IMR-90 (cell line): ENCODE data around the gene CKMT1B. TPM values are rescaled to one million over a fixed set of nuclear protein-coding genes. Genes with fewer than 3 reads are reported as not detected.
"Not testable (repeated sequence)": the region's sequence is repeated elsewhere in the genome, so short reads cannot be mapped to it uniquely, and the experiment has no call there.

Experiments used
- ATAC-seq: fragments of 200-7000 bp; cut with Tn5 transposase; 2 replicates; pipeline ENCODE4 v1.9.1; 2020; ENCODE audit warnings: low read depth, mild to moderate bottlenecking, moderate library complexity
- BruUV-seq: library from RNA; stranded (reverse); fragments of 400-500 nt; replicated peaks from 2 replicates; lab custom pipeline; 2021; lab: Mats Ljungman, UMichigan
- CTCF ChIA-PET: fragments of 300-600 bp; formaldehyde crosslinking; extraction: SDS; loops from one replicate; lab custom pipeline; 2021; ENCODE audit warnings: antibody characterized with exemption; lab: Yijun Ruan, JAX
- POLR2A ChIA-PET: fragments of 300-600 bp; sonication (Branson Sonifier 250); formaldehyde crosslinking; loops from one replicate; lab custom pipeline; 2022; ENCODE audit warnings: antibody characterized with exemption; ENCODE audit not compliant: unreplicated experiment; lab: Charles Lee
- DNase-seq: peaks from one replicate; pipeline ENCODE4 v3.0.0; 2013
- H2AFZ ChIP-seq: replicated peaks from 2 replicates; pipeline ENCODE3; 2013; ENCODE audit warnings: low read length, mild to moderate bottlenecking; ENCODE audit not compliant: poor library complexity
- H2AK5ac ChIP-seq: 2 replicates; pipeline ENCODE4 v1.6.1; 2013; ENCODE audit warnings: low read depth, low read length, inconsistent platforms
- H2AK9ac ChIP-seq: replicated peaks from 2 replicates; pipeline ENCODE3; 2013; ENCODE audit warnings: mild to moderate bottlenecking, low read depth, low read length, moderate library complexity; ENCODE audit not compliant: poor library complexity
- H2BK120ac ChIP-seq: 2 replicates; pipeline ENCODE4 v1.6.1; 2013; ENCODE audit warnings: low read depth, low read length, inconsistent platforms
- H2BK15ac ChIP-seq: 3 replicates; pipeline ENCODE4 v1.6.1; 2013; ENCODE audit warnings: low read depth, low read length, inconsistent platforms
- H2BK20ac ChIP-seq: 2 replicates; pipeline ENCODE4 v1.6.1; 2013; ENCODE audit warnings: low read depth, mild to moderate bottlenecking, inconsistent platforms, low read length, moderate library complexity
- H2BK5ac ChIP-seq: 2 replicates; pipeline ENCODE4 v1.6.1; 2013; ENCODE audit warnings: mild to moderate bottlenecking, low read depth, low read length, inconsistent platforms; ENCODE audit not compliant: poor library complexity, severe bottlenecking
- H3K14ac ChIP-seq: replicated peaks from 2 replicates; pipeline ENCODE4 v1.6.1; 2013; ENCODE audit warnings: low read depth, low read length, inconsistent platforms
- H3K18ac ChIP-seq: 2 replicates; pipeline ENCODE4 v1.6.1; 2013; ENCODE audit warnings: low read depth, low read length, control low read depth
- H3K23ac ChIP-seq: 2 replicates; pipeline ENCODE4 v1.6.1; 2013; ENCODE audit warnings: low read depth, low read length, inconsistent platforms
- H3K27ac ChIP-seq: 2 replicates; pipeline ENCODE4 v1.5.1; 2013; ENCODE audit warnings: mild to moderate bottlenecking, control low read depth, low read length; ENCODE audit not compliant: insufficient read depth
- H3K27me3 ChIP-seq: 2 replicates; pipeline ENCODE4 v1.6.1; 2013; ENCODE audit warnings: low read length; ENCODE audit not compliant: control insufficient read depth, insufficient read depth
- H3K36me3 ChIP-seq: 2 replicates; pipeline ENCODE4 v1.6.1; 2013; ENCODE audit warnings: low read length, mixed read lengths; ENCODE audit not compliant: control insufficient read depth, insufficient read depth
- H3K4ac ChIP-seq: 2 replicates; pipeline ENCODE4 v1.6.1; 2013; ENCODE audit warnings: low read depth, low read length, inconsistent platforms
- H3K4me1 ChIP-seq: 2 replicates; pipeline ENCODE4 v1.6.1; 2013; ENCODE audit warnings: low read length, mixed read lengths; ENCODE audit not compliant: control insufficient read depth, insufficient read depth
- H3K4me2 ChIP-seq: 2 replicates; pipeline ENCODE4 v1.6.1; 2013; ENCODE audit warnings: low read depth, mild to moderate bottlenecking, control low read depth, low read length, moderate library complexity
- H3K4me3 ChIP-seq: 2 replicates; pipeline ENCODE4 v1.5.1; 2013; ENCODE audit warnings: low read depth, mild to moderate bottlenecking, control low read depth, low read length, moderate library complexity; ENCODE audit not compliant: insufficient read depth
- H3K56ac ChIP-seq: 2 replicates; pipeline ENCODE4 v1.6.1; 2013; ENCODE audit warnings: low read length, inconsistent platforms; ENCODE audit not compliant: insufficient read depth; ENCODE audit errors: extremely low read depth
- H3K79me1 ChIP-seq, 2 experiments: 2 replicates each; pipeline ENCODE4 v1.6.1; 2013; ENCODE audit warnings: low read length in 2 of 2, inconsistent platforms in 1 of 2, low read depth in 1 of 2
- H3K9ac ChIP-seq: 2 replicates; pipeline ENCODE4 v1.6.1; 2013; ENCODE audit warnings: low read depth, low read length, control low read depth
- H3K9me1 ChIP-seq: 2 replicates; pipeline ENCODE4 v1.6.1; 2013; ENCODE audit warnings: low read length, inconsistent platforms; ENCODE audit not compliant: insufficient read depth
- H3K9me3 ChIP-seq: 2 replicates; pipeline ENCODE4 v1.6.1; 2013; ENCODE audit warnings: low read length; ENCODE audit not compliant: control insufficient read depth, insufficient read depth
- H4K20me1 ChIP-seq: 2 replicates; pipeline ENCODE4 v1.6.1; 2013; ENCODE audit warnings: low read length, inconsistent platforms; ENCODE audit not compliant: insufficient read depth
- H4K5ac ChIP-seq: 2 replicates; pipeline ENCODE4 v1.6.1; 2013; ENCODE audit warnings: mild to moderate bottlenecking, low read depth, low read length, control low read depth
- H4K8ac ChIP-seq, 2 experiments: 2 replicates each; pipeline ENCODE4 v1.6.1; 2013; ENCODE audit warnings: low read depth in 2 of 2, low read length in 2 of 2, control low read depth in 1 of 2, inconsistent platforms in 1 of 2
- H4K91ac ChIP-seq: 2 replicates; pipeline ENCODE4 v1.6.1; 2013; ENCODE audit warnings: low read depth, low read length, inconsistent platforms; ENCODE audit not compliant: insufficient read depth
- WGBS, 2 experiments: methylation state at CpG; one replicate each; pipeline versions ENCODE4 v1.1.5 to v1.1.7; 2013; ENCODE audit warnings: missing lambda C conversion rate in 2 of 2; ENCODE audit not compliant: insufficient read length in 1 of 2; ENCODE audit errors: extremely low coverage in 2 of 2; 5-methylcytosine and 5-hydroxymethylcytosine counted together
- dilution Hi-C: fragments of 300-500 bp; cut with HindIII; formaldehyde crosslinking; loops from one replicate; pipeline ENCODE4 v1.14.3; 2018; ENCODE audit warnings: low sequenced_read_pairs; ENCODE audit not compliant: unreplicated experiment
- in situ Hi-C: fragments of 300-500 bp; cut with MboI; formaldehyde crosslinking; loops from 3 replicates; pipeline ENCODE4 v1.14.3; 2019; ENCODE audit warnings: low sequenced_read_pairs, inconsistent platforms, mixed read lengths
- intact Hi-C: fragments of 100-400 bp; cut with micrococcal nuclease; formaldehyde crosslinking; loops from 2 replicates; pipeline ENCODE4 v1.10.0; 2022
- polyA plus RNA-seq, 3 experiments: library from polyadenylated mRNA; depleted of rRNA; stranded (reverse); fragments of >200 nt; gene quantifications; 2 replicates each; pipeline ENCODE4 v1.2.3, GENCODE V29; 2012; ENCODE audit warnings: low replicate concordance in 1 of 3
- total RNA-seq: library from RNA; depleted of rRNA; stranded (reverse); fragments of >200 nt; gene quantifications from 2 replicates; pipeline ENCODE4 v1.2.3, GENCODE V29; 2012

The CKMT1B gene
- total and polyA plus RNA-seq, 2 of the 4 experiments (the other 2 are of a cell fraction): not detected

DNA sequence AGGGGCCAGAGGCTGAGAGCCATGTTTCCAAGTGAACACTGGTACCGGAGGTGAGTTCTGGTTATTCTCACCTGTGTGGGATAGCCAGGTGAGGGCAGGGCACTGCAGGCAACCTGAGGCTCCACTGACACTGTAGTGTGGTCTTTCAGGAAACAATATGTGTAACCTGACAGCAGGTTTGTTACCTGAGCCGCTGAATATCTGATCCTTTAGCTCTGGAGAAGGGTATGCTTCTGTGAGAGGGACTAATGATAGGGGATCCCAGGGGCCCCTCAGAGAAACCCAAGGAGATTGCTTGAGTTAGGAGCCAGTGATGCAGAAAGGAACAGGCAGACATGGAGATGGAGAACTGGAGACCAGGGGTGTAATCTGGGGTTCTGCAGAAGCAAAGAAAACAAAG lies 24.9 kb downstream of the CKMT1B start, which contains the start of gene STRC:
TSS of gene STRC (minus strand) at position 101 of the 400 bp plus-strand sequence. CDS start at position 23, 78 bp downstream.
- POLR2A ChIA-PET, H2AK5ac ChIP-seq, intact Hi-C loops, H3K9ac ChIP-seq, H3K36me3 ChIP-seq, H2BK120ac ChIP-seq, H3K9me3 ChIP-seq, ATAC-seq, H2AK9ac ChIP-seq, H3K27ac ChIP-seq, H4K20me1 ChIP-seq, H2BK15ac ChIP-seq, H2AFZ ChIP-seq, H2BK20ac ChIP-seq, H2BK5ac ChIP-seq, H3K4me2 ChIP-seq, CTCF ChIA-PET, H3K4ac ChIP-seq, H3K4me3 ChIP-seq, H3K27me3 ChIP-seq, dilution Hi-C loops, H3K56ac ChIP-seq, in situ Hi-C loops, H3K18ac ChIP-seq, DNase-seq, H4K5ac ChIP-seq, H3K79me1 ChIP-seq, H3K4me1 ChIP-seq, H4K8ac ChIP-seq, H3K14ac ChIP-seq, BruUV-seq, H3K23ac ChIP-seq, H4K91ac ChIP-seq, H3K9me1 ChIP-seq: not testable (repeated sequence)
- no CpG with 5 or more reads among the region's 2 CpGs for WGBS, 2 experiments

DNA sequence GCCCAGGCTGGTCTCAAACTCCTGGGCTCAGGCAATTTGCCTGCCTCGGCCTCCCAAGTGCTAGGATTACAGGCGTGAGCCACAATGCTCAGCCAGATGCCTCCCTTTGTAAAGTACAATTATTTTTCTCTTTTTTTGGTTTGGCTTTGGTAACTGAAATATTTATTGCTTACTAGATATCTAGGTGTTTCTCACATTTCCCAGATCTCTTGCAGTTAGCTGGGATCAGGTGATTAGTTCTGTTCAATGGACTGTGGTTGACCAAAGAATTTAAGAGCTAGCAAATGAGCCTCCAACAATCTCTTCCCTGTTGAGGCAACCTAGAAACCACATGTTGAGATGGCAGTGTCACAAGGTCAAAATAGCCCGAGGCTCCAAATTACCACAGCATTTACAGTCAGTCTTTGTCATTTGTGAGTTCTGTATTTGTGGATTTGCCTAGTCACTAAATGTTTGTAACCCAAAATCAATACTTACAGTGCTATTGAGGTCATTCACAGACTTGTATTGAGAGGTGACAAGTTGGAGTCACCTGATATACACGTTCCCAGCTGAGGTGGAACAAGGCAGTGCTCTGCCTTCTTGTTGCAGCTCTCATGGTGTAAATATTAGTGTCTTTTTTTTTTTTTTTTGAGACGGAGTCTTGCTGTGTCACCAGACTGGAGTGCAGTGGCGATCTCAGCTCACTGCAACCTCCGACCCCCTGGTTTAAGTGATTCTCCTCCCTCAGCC lies 28.4 kb downstream of the CKMT1B start:
- H4K5ac ChIP-seq, dilution Hi-C loops, H3K36me3 ChIP-seq, H3K56ac ChIP-seq, H3K4me1 ChIP-seq, H2AFZ ChIP-seq, H4K8ac ChIP-seq, H3K27ac ChIP-seq, H4K20me1 ChIP-seq, H2AK5ac ChIP-seq, H3K9me1 ChIP-seq, H2BK5ac ChIP-seq, H3K79me1 ChIP-seq, ATAC-seq, H3K18ac ChIP-seq, DNase-seq, H3K9ac ChIP-seq, H3K4ac ChIP-seq, H3K27me3 ChIP-seq, H3K4me2 ChIP-seq, H3K14ac ChIP-seq, H4K91ac ChIP-seq, intact Hi-C loops, BruUV-seq, H3K9me3 ChIP-seq, H2BK15ac ChIP-seq, H3K23ac ChIP-seq, CTCF ChIA-PET, POLR2A ChIA-PET, H2AK9ac ChIP-seq, H2BK20ac ChIP-seq, H3K4me3 ChIP-seq, H2BK120ac ChIP-seq, in situ Hi-C loops: not testable (repeated sequence)
- no CpG with 5 or more reads among the region's 7 CpGs for WGBS, 2 experiments
